Measurements from ENCODE around the gene ATP13A5.

ATP13A5 gene

GRCh38 chr3:193378706-193379105, at the start of gene ATP13A5:
TSS of gene ATP13A5 (minus strand) at chr3:193378753. CDS start at chr3:193378725, 28 bp downstream.
- DNase-seq (ENCODE audit: low spot score) = no peak

GRCh38 chr3:193418576-193419373, 40.2 kb upstream of the ATP13A5 start:
- DNase-seq (ENCODE audit: low spot score) = no peak

- no peak for DNase-seq (ENCODE audit: low spot score)
These were observed 38.1 kb upstream of the ATP13A5 start for GRCh38 chr3:193416629-193417028.

GRCh38 chr3:193407688-193408087, 29.1 kb upstream of the ATP13A5 start:
- DNase-seq (ENCODE audit: low spot score) = no peak

- DNase-seq (ENCODE audit: low spot score) = no peak
These were observed 28.6 kb upstream of the ATP13A5 start for GRCh38 chr3:193407112-193407511.

- no peak for DNase-seq (ENCODE audit: low spot score)
These were observed 24.8 kb upstream of the ATP13A5 start for GRCh38 chr3:193403307-193403706.

GRCh38 chr3:193400304-193400703, 21.8 kb upstream of the ATP13A5 start:
- no peak for DNase-seq (ENCODE audit: low spot score)

- no peak for DNase-seq (ENCODE audit: low spot score)
These were observed 18.1 kb upstream of the ATP13A5 start for GRCh38 chr3:193396451-193397244.

- no peak for DNase-seq (ENCODE audit: low spot score)
These were observed 13.3 kb upstream of the ATP13A5 start for GRCh38 chr3:193391902-193392301.

GRCh38 chr3:193389335-193389734, 10.8 kb upstream of the ATP13A5 start:
- DNase-seq (ENCODE audit: low spot score) = no peak

- no peak for DNase-seq (ENCODE audit: low spot score)
These were observed 9.8 kb upstream of the ATP13A5 start for GRCh38 chr3:193388361-193388760.

- DNase-seq (ENCODE audit: low spot score) = no peak
These were observed 9.0 kb upstream of the ATP13A5 start for GRCh38 chr3:193387596-193387995.

- DNase-seq (ENCODE audit: low spot score) = no peak
These were observed 962 bp downstream of the ATP13A5 start for GRCh38 chr3:193377591-193377990.

- no peak for DNase-seq (ENCODE audit: low spot score)
These were observed 2.9 kb downstream of the ATP13A5 start for GRCh38 chr3:193375614-193376013.

- no peak for DNase-seq (ENCODE audit: low spot score)
These were observed 5.8 kb downstream of the ATP13A5 start for GRCh38 chr3:193372783-193373182.

- no peak for DNase-seq (ENCODE audit: low spot score)
These were observed 10.7 kb downstream of the ATP13A5 start for GRCh38 chr3:193367868-193368267.

- no peak for DNase-seq (ENCODE audit: low spot score)
These were observed 21.3 kb downstream of the ATP13A5 start for GRCh38 chr3:193357291-193357690.

- DNase-seq (ENCODE audit: low spot score) = no peak
These were observed 24.1 kb downstream of the ATP13A5 start for GRCh38 chr3:193354423-193354822.

GRCh38 chr3:193350744-193351143, 27.8 kb downstream of the ATP13A5 start:
- DNase-seq (ENCODE audit: low spot score) = no peak

GRCh38 chr3:193348686-193349085, 29.9 kb downstream of the ATP13A5 start:
- no peak for DNase-seq (ENCODE audit: low spot score)

GRCh38 chr3:193347521-193348501, 30.7 kb downstream of the ATP13A5 start:
- no peak for DNase-seq (ENCODE audit: low spot score)

GRCh38 chr3:193346259-193346658, 32.3 kb downstream of the ATP13A5 start:
- DNase-seq (ENCODE audit: low spot score) = no peak

All from CD4-positive, alpha-beta T cell treated with Interleukin-15 for 4 hours (primary cell).